EL (cell line): ENCODE results near the gene PTCRA.
"Not testable (repeated sequence)": the region's sequence is repeated elsewhere in the genome, so short reads cannot be mapped to it uniquely, and the experiment has no call there.

Source experiments
- DNase-seq: peaks from one replicate; pipeline ENCODE4 v3.0.0-alpha.2; 2016

PTCRA gene

GRCh38 chr6:42915732-42916131 lies at the start of gene PTCRA:
TSS of gene PTCRA (plus strand) at chr6:42916053. CDS start at chr6:42916070, 17 bp downstream.
- no peak for DNase-seq

GRCh38 chr6:42870145-42870936 lies 45.5 kb upstream of the PTCRA start:
- DNase-seq: no peak

GRCh38 chr6:42871711-42872110 lies 44.1 kb upstream of the PTCRA start:
- no peak for DNase-seq

GRCh38 chr6:42873313-42873712 lies 42.5 kb upstream of the PTCRA start:
- no peak for DNase-seq

GRCh38 chr6:42877695-42878094 lies 38.2 kb upstream of the PTCRA start:
- DNase-seq: no peak

GRCh38 chr6:42879372-42880239 lies 36.2 kb upstream of the PTCRA start, which contains the start of gene RPL7L1:
TSS of gene RPL7L1 (plus strand) at chr6:42879616. CDS start at chr6:42879911, 295 bp downstream.
- peak; percentile 90 for DNase-seq

GRCh38 chr6:42880240-42880817 lies 35.5 kb upstream of the PTCRA start:
- not testable (repeated sequence) for DNase-seq

- DNase-seq: not testable (repeated sequence)
These were observed 35.0 kb upstream of the PTCRA start for GRCh38 chr6:42880871-42881270.

GRCh38 chr6:42885702-42886101 lies 30.2 kb upstream of the PTCRA start:
- DNase-seq: no peak

GRCh38 chr6:42888201-42888600 lies 27.7 kb upstream of the PTCRA start:
- not testable (repeated sequence) for DNase-seq

GRCh38 chr6:42889815-42890214 lies 26.0 kb upstream of the PTCRA start:
- DNase-seq: no peak

- DNase-seq: peak; percentile 98
These were observed 25.3 kb upstream of the PTCRA start for GRCh38 chr6:42890311-42891198.

GRCh38 chr6:42891199-42891722 lies 24.6 kb upstream of the PTCRA start:
- no peak for DNase-seq

- not testable (repeated sequence) for DNase-seq
These were observed 21.6 kb upstream of the PTCRA start for GRCh38 chr6:42894041-42894828.

- DNase-seq: no peak
These were observed 19.6 kb upstream of the PTCRA start for GRCh38 chr6:42896178-42896719.

GRCh38 chr6:42898891-42899361 lies 16.9 kb upstream of the PTCRA start:
- DNase-seq: peak; percentile 74

GRCh38 chr6:42899871-42900270 lies 16.0 kb upstream of the PTCRA start:
- no peak for DNase-seq

GRCh38 chr6:42901538-42901957 lies 14.3 kb upstream of the PTCRA start:
- peak; percentile 87 for DNase-seq

GRCh38 chr6:42902429-42903263 lies 13.2 kb upstream of the PTCRA start:
- DNase-seq: not testable (repeated sequence)

GRCh38 chr6:42904467-42904866 lies 11.4 kb upstream of the PTCRA start:
- no peak for DNase-seq
